HepG2 (cell line): ENCODE results near the gene BYSL. TPM values are rescaled to one million over a fixed set of nuclear protein-coding genes. Genes with fewer than 3 reads are reported as not detected.
A peak's percentile ranks its signal among the peaks of the same experiment; 100 is the strongest.

Source experiments
- CAMTA2 ChIP-seq: sonication (generic); formaldehyde crosslinking; IDR thresholded peaks from 2 replicates; pipeline ENCODE4 v1.4.0; 2020; ENCODE audit warnings: mild to moderate bottlenecking, missing genetic modification reagents, borderline replicate concordance
- CBFB ChIP-seq: sonication (generic); formaldehyde crosslinking; IDR thresholded peaks from 2 replicates; pipeline ENCODE4 v1.4.0; 2020; ENCODE audit warnings: missing genetic modification reagents
- NCOA1 ChIP-seq: sonication (generic); formaldehyde crosslinking; IDR thresholded peaks from 2 replicates; pipeline ENCODE4 v1.9.0; 2021; ENCODE audit warnings: missing genetic modification reagents
- NPAS2 ChIP-seq: sonication (generic); formaldehyde crosslinking; IDR thresholded peaks from 2 replicates; pipeline ENCODE4 v1.8.0; 2022; ENCODE audit warnings: mild to moderate bottlenecking, missing genetic modification reagents, borderline replicate concordance
- SNRNP70 ChIP-seq: fragments of 200-400 bp; formaldehyde crosslinking; IDR thresholded peaks from 2 replicates; pipeline ENCODE4 v1.6.1; 2017; ENCODE audit warnings: mild to moderate bottlenecking, low read depth, low read length, moderate library complexity
- SP5 ChIP-seq: IDR thresholded peaks from 2 replicates; pipeline ENCODE4 v1.6.1; 2016; ENCODE audit warnings: low read depth, borderline replicate concordance
- TMF1 ChIP-seq: sonication (generic); formaldehyde crosslinking; IDR thresholded peaks from 2 replicates; pipeline ENCODE4 v1.8.1; 2022; ENCODE audit warnings: low read depth, missing genetic modification reagents
- XBP1 ChIP-seq: sonication (generic); formaldehyde crosslinking; IDR thresholded peaks from 2 replicates; pipeline ENCODE4 v1.5.0; 2020; ENCODE audit warnings: missing genetic modification reagents
- ZNF143 ChIP-seq: sonication (generic); formaldehyde crosslinking; IDR thresholded peaks from 2 replicates; pipeline ENCODE4 v1.4.0; 2020; ENCODE audit warnings: missing genetic modification reagents
- ZNF280B ChIP-seq: sonication (generic); formaldehyde crosslinking; IDR thresholded peaks from 2 replicates; pipeline ENCODE4 v1.5.0; 2020; ENCODE audit warnings: missing genetic modification reagents, mild to moderate bottlenecking, borderline replicate concordance
- ZNF550 ChIP-seq: sonication (generic); formaldehyde crosslinking; IDR thresholded peaks from 2 replicates; pipeline ENCODE4 v1.4.0; 2020; ENCODE audit warnings: mild to moderate bottlenecking, missing genetic modification reagents, borderline replicate concordance
- ZNF639 ChIP-seq: conservative IDR thresholded peaks from 2 replicates; pipeline ENCODE4 v1.6.1; 2018; ENCODE audit warnings: missing genetic modification reagents
- ZNF720 ChIP-seq: sonication (generic); formaldehyde crosslinking; IDR thresholded peaks from 2 replicates; pipeline ENCODE4 v1.4.0; 2020; ENCODE audit warnings: missing genetic modification reagents
- ZNF788 ChIP-seq: sonication (generic); formaldehyde crosslinking; IDR thresholded peaks from 2 replicates; pipeline ENCODE4 v1.5.0; 2020; ENCODE audit warnings: mild to moderate bottlenecking, missing genetic modification reagents, borderline replicate concordance
- polyA plus RNA-seq, 8 experiments: library from polyadenylated mRNA; depleted of rRNA in 3 of 8; stranded (reverse) in 7 of 8; unstranded in 1 of 8; fragments of >200 nt; fragmentation: Illumina TruSeq in 4 of 8; extraction: Trizol in 4 of 8; gene quantifications; 2 replicates each; pipeline versions ENCODE4 v1.2.1 to v1.2.3, GENCODE V29; 2011 to 2016; ENCODE audit warnings: low read depth in 4 of 8, missing spikeins in 1 of 8, mixed read lengths in 1 of 8; ENCODE audit not compliant: insufficient read depth in 1 of 8
- total RNA-seq, 5 experiments: library from RNA; depleted of rRNA; stranded (reverse); fragments of >200 nt; fragmentation: Illumina TruSeq; extraction: Trizol; gene quantifications; 2 replicates each; pipeline ENCODE4 v1.2.3, GENCODE V29; 2016; ENCODE audit warnings: low read depth in 1 of 5
- TF ChIP-seq, protein P1 (sequence below): sonication (generic); formaldehyde crosslinking; IDR thresholded peaks from 2 replicates; pipeline ENCODE4 v1.8.0; 2022; ENCODE audit warnings: mild to moderate bottlenecking, missing genetic modification reagents; ENCODE audit not compliant: insufficient replicate concordance
- TF ChIP-seq, protein P2 (sequence below), 2 experiments: fragments of 450-650 bp in 1 of 2; sonication (generic) in 1 of 2; formaldehyde crosslinking; IDR thresholded peaks; 2 replicates each; pipeline versions ENCODE4 v1.5.0 to v1.8.0; 2020 to 2022; ENCODE audit warnings: mild to moderate bottlenecking in 1 of 2, missing genetic modification reagents in 1 of 2
- TF ChIP-seq, protein P3 (sequence below): sonication (generic); formaldehyde crosslinking; conservative IDR thresholded peaks from 2 replicates; pipeline ENCODE4 v1.4.0; 2020; ENCODE audit warnings: mild to moderate bottlenecking, missing genetic modification reagents, moderate library complexity
- TF ChIP-seq, protein P4 (sequence below): sonication (generic); formaldehyde crosslinking; IDR thresholded peaks from 2 replicates; pipeline ENCODE4 v1.8.0; 2022; ENCODE audit warnings: missing genetic modification reagents, low read depth, mild to moderate bottlenecking, borderline replicate concordance

BYSL gene
- total and polyA plus RNA-seq, 2 of the 13 experiments (the other 11 are each of a cell fraction or from before 2014, with no cell fraction given), result 27.9 to 28.6 TPM

DNA sequence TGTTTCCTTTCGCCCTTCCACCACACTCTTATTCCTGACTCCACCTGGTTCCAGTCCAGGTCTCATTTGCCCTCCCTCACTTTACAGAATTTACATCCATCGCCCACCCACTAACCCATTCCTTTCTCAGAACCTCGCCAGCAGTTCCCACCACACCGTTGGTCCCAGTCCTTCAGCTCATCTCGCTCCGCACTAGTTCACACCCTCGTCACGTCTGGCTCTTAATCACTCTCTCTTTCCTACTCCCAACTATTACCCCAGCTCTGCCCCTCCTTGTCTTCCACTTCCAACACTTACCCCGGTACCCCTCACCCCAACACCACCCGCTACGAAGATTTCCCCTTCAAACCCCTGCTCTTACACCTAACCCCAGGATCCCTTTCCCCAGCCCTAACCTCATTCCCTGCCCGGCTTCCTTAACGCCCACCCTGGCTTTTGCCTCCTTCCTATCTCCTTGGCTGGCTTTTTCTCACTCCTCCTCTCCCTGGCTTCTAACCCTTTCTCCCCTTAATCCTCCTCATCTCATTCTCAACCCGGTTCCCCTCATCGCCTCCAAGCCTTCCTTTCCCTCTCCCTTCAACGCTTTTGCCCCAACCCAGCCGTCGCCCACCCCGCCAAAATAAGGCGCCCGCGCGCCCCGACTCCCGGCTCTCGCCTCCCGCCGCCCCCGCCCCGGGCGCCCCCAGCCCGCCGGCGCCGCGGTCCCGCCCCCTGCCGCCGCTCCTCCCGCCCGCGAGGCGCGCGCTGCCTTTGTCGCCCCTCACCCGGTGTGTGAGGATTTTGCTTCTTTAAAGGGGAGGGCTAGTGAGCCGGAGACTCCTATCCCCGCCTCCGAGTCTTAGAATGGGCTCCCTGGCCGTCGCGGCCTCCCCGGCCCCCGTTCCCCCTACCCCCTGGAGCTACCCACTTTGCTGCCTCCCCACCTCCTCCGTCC is 26.7 kb upstream of the BYSL start (continued):
- TF ChIP-seq, protein P1, sequence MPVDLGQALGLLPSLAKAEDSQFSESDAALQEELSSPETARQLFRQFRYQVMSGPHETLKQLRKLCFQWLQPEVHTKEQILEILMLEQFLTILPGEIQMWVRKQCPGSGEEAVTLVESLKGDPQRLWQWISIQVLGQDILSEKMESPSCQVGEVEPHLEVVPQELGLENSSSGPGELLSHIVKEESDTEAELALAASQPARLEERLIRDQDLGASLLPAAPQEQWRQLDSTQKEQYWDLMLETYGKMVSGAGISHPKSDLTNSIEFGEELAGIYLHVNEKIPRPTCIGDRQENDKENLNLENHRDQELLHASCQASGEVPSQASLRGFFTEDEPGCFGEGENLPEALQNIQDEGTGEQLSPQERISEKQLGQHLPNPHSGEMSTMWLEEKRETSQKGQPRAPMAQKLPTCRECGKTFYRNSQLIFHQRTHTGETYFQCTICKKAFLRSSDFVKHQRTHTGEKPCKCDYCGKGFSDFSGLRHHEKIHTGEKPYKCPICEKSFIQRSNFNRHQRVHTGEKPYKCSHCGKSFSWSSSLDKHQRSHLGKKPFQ (CRISPR knock-in tag), result no peak
- TF ChIP-seq ZNF280B (no peak), SNRNP70 (no peak), TMF1 (CRISPR knock-in tag) (no peak), ZNF639 (no peak), CAMTA2 (CRISPR knock-in tag) (no peak), CBFB (CRISPR knock-in tag) (no peak), ZNF720 (CRISPR knock-in tag) (no peak), ZNF788 (no peak; the same call in 1 of the 2 replicates), XBP1 (CRISPR knock-in tag) (no peak), NPAS2 (CRISPR knock-in tag) (no peak), SP5 (CRISPR knock-in tag) (no peak), NCOA1 (CRISPR knock-in tag) (0 out of 2 replicates have a peak, but pooled peaks have one; percentile 7), ZNF143 (no peak), ZNF550 (CRISPR knock-in tag) (0 out of 2 replicates have a peak, but pooled peaks have one; percentile 41)
- TF ChIP-seq, protein P2, sequence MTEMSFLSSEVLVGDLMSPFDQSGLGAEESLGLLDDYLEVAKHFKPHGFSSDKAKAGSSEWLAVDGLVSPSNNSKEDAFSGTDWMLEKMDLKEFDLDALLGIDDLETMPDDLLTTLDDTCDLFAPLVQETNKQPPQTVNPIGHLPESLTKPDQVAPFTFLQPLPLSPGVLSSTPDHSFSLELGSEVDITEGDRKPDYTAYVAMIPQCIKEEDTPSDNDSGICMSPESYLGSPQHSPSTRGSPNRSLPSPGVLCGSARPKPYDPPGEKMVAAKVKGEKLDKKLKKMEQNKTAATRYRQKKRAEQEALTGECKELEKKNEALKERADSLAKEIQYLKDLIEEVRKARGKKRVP (CRISPR knock-in tag; IDR thresholded peaks at IDR 0.05), result 0 out of 4 replicates have a peak, but pooled peaks of 1 of the 2 experiments have one; percentile 24
- TF ChIP-seq, protein P3, sequence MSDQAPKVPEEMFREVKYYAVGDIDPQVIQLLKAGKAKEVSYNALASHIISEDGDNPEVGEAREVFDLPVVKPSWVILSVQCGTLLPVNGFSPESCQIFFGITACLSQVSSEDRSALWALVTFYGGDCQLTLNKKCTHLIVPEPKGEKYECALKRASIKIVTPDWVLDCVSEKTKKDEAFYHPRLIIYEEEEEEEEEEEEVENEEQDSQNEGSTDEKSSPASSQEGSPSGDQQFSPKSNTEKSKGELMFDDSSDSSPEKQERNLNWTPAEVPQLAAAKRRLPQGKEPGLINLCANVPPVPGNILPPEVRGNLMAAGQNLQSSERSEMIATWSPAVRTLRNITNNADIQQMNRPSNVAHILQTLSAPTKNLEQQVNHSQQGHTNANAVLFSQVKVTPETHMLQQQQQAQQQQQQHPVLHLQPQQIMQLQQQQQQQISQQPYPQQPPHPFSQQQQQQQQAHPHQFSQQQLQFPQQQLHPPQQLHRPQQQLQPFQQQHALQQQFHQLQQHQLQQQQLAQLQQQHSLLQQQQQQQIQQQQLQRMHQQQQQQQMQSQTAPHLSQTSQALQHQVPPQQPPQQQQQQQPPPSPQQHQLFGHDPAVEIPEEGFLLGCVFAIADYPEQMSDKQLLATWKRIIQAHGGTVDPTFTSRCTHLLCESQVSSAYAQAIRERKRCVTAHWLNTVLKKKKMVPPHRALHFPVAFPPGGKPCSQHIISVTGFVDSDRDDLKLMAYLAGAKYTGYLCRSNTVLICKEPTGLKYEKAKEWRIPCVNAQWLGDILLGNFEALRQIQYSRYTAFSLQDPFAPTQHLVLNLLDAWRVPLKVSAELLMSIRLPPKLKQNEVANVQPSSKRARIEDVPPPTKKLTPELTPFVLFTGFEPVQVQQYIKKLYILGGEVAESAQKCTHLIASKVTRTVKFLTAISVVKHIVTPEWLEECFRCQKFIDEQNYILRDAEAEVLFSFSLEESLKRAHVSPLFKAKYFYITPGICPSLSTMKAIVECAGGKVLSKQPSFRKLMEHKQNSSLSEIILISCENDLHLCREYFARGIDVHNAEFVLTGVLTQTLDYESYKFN (CRISPR knock-in tag), result no peak
- TF ChIP-seq, protein P4, sequence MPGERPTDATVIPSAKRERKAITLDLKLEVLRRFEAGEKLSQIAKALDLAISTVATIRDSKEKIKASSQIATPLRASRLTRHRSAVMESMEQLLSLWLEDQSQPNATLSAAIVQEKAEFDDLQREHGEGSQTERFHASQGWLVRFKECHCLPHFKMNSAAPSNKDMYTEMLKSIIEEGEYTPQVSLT (CRISPR knock-in tag), result no peak
